ENCODE data around the gene CCNF. TPM values are rescaled to one million over a fixed set of nuclear protein-coding genes. Genes with fewer than 3 reads are reported as not detected.

The CCNF gene
- total and polyA plus RNA-seq, 5 donors from 2014 or later, result 3.3 to 6.9 (median 6.6) TPM

GRCh38 chr16:2494616-2495015 is 65.4 kb downstream of the CCNF start:
- Mint-ChIP-seq H3K9me3 (no peaks in the 10 kb centered on the region), H3K4me1 (peaks cover 0 to 2% (median 0%) of the 10 kb centered on the region in 4 donors), H3K27ac (no peak overlapping the region), H3K27me3 (no peaks in the 10 kb centered on the region), H3K4me3 (no peak overlapping the region), H3K36me3 (no peaks in the 10 kb centered on the region)
- DNase-seq, result no peak
- Histone ChIP-seq H3K9me3 (ENCODE audit: control insufficient read depth in 2 of 2, low read length in 2 of 2) (no peaks in the 10 kb centered on the region), H3K4me3 (ENCODE audit: low read depth, low read length) (no peak overlapping the region), H3K27me3 (ENCODE audit: control insufficient read depth, insufficient read depth, low read length) (no peaks in the 10 kb centered on the region), H3K36me3 (ENCODE audit: control insufficient read depth, insufficient read depth, low read length) (peaks cover 3% of the 10 kb centered on the region), H3K4me1 (ENCODE audit: control insufficient read depth, insufficient read depth, low read length, poor library complexity, severe bottlenecking) (no peaks in the 10 kb centered on the region), H3K27ac (ENCODE audit: insufficient read depth, low read length, poor library complexity, severe bottlenecking) (no peak overlapping the region)
- ATAC-seq (ENCODE audit: low read depth in 2 of 2), result no peak

DNA sequence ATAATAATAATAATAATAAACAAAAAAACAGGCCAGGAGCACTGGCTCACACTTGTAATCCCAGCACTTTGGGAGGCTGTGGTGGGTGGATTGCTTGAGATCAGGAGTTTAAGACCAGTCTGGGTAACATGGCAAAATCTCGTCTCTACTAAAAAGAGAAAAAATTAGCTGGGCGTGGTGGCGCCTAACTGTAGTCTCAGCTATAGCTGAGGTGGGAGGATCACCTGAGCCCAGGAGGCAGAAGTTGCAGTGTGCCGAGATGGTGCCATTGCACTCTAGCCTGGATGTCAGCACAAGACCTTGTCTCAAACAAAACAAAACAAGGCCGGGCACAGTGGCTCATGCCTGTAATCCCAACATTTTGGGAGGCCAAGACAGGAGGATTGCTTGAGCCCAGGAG is 65.8 kb downstream of the CCNF start:
- no peaks in the 10 kb centered on the region for H3K27me3 ChIP-seq (ENCODE audit: control insufficient read depth, insufficient read depth, low read length)
- H3K9me3 ChIP-seq (ENCODE audit: control insufficient read depth in 2 of 2, low read length in 2 of 2), result no peaks in the 10 kb centered on the region
- H3K27me3 Mint-ChIP-seq, result no peaks in the 10 kb centered on the region
- H3K27ac ChIP-seq (ENCODE audit: insufficient read depth, low read length, poor library complexity, severe bottlenecking), result no peak overlapping the region
- H3K36me3 ChIP-seq (ENCODE audit: control insufficient read depth, insufficient read depth, low read length), result peaks cover 3% of the 10 kb centered on the region
- H3K9me3 Mint-ChIP-seq, result no peaks in the 10 kb centered on the region
- ATAC-seq (ENCODE audit: low read depth in 2 of 2) (no peak), DNase-seq (no peak)
- H3K4me1 ChIP-seq (ENCODE audit: control insufficient read depth, insufficient read depth, low read length, poor library complexity, severe bottlenecking), result no peaks in the 10 kb centered on the region
- H3K36me3 Mint-ChIP-seq, result no peaks in the 10 kb centered on the region
- H3K4me3 ChIP-seq (ENCODE audit: low read depth, low read length), result no peak overlapping the region
- H3K4me1 Mint-ChIP-seq, result peaks cover 0 to 2% (median 0%) of the 10 kb centered on the region in 4 donors
- no peak overlapping the region for H3K27ac Mint-ChIP-seq
- no peak overlapping the region for H3K4me3 Mint-ChIP-seq

DNA sequence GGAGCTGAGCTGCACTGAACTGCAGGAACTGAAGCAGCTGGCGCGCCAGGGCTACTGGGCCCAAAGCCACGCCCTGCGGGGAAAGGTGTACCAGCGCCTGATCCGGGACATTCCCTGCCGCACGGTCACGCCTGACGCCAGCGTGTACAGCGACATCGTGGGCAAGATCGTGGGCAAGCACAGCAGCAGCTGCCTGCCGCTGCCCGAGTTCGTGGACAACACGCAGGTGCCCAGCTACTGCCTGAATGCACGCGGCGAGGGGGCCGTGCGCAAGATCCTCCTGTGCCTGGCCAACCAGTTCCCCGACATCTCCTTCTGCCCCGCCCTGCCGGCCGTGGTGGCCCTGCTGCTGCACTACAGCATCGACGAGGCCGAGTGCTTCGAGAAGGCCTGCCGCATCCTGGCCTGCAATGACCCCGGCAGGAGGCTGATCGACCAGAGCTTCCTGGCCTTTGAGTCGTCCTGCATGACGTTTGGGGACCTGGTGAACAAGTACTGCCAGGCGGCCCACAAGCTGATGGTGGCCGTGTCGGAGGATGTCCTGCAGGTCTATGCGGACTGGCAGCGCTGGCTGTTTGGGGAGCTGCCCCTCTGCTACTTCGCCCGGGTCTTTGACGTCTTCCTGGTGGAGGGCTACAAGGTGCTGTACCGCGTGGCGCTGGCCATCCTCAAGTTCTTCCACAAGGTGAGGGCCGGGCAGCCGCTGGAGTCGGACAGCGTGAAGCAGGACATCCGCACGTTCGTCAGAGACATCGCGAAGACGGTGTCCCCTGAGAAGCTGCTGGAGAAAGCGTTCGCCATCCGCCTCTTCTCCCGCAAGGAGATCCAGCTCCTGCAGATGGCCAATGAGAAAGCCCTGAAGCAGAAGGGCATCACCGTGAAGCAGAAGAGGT is 67.2 kb downstream of the CCNF start:
- no peak overlapping the region for H3K4me3 ChIP-seq (ENCODE audit: low read depth, low read length)
- ATAC-seq (ENCODE audit: low read depth in 2 of 2) (no peak), DNase-seq (no peak)
- Mint-ChIP-seq H3K4me3 (no peak overlapping the region), H3K27ac (no peak overlapping the region), H3K27me3 (no peaks in the 10 kb centered on the region), H3K9me3 (peaks cover 0 to 2% (median 0%) of the 10 kb centered on the region in 7 donors), H3K36me3 (no peaks in the 10 kb centered on the region), H3K4me1 (peaks cover 0 to 2% (median 1%) of the 10 kb centered on the region in 4 donors)
- no peaks in the 10 kb centered on the region for H3K27me3 ChIP-seq (ENCODE audit: control insufficient read depth, insufficient read depth, low read length)
- H3K36me3 ChIP-seq (ENCODE audit: control insufficient read depth, insufficient read depth, low read length), result peaks cover 3% of the 10 kb centered on the region
- H3K27ac ChIP-seq (ENCODE audit: insufficient read depth, low read length, poor library complexity, severe bottlenecking), result no peak overlapping the region
- H3K4me1 ChIP-seq (ENCODE audit: control insufficient read depth, insufficient read depth, low read length, poor library complexity, severe bottlenecking), result peaks cover 5% of the 10 kb centered on the region
- no peaks in the 10 kb centered on the region for H3K9me3 ChIP-seq (ENCODE audit: control insufficient read depth in 2 of 2, low read length in 2 of 2)

GRCh38 chr16:2497116-2497630 is 67.9 kb downstream of the CCNF start:
- H3K4me3 Mint-ChIP-seq, result no peak overlapping the region
- H3K4me1 Mint-ChIP-seq, result peaks cover 0 to 2% (median 1%) of the 10 kb centered on the region in 4 donors
- no peaks in the 10 kb centered on the region for H3K27me3 Mint-ChIP-seq
- DNase-seq, result no peak
- no peaks in the 10 kb centered on the region for H3K36me3 Mint-ChIP-seq
- H3K27ac ChIP-seq (ENCODE audit: insufficient read depth, low read length, poor library complexity, severe bottlenecking), result no peak overlapping the region
- H3K27ac Mint-ChIP-seq, result no peak overlapping the region
- H3K4me1 ChIP-seq (ENCODE audit: control insufficient read depth, insufficient read depth, low read length, poor library complexity, severe bottlenecking), result peaks cover 5% of the 10 kb centered on the region
- H3K27me3 ChIP-seq (ENCODE audit: control insufficient read depth, insufficient read depth, low read length), result no peaks in the 10 kb centered on the region
- ATAC-seq (ENCODE audit: low read depth in 2 of 2), result no peak
- no peak overlapping the region for H3K4me3 ChIP-seq (ENCODE audit: low read depth, low read length)
- peaks cover 0 to 2% (median 0%) of the 10 kb centered on the region in 7 donors for H3K9me3 Mint-ChIP-seq
- no peaks in the 10 kb centered on the region for H3K9me3 ChIP-seq (ENCODE audit: control insufficient read depth in 2 of 2, low read length in 2 of 2)
- H3K36me3 ChIP-seq (ENCODE audit: control insufficient read depth, insufficient read depth, low read length), result peaks cover 3% of the 10 kb centered on the region

DNA sequence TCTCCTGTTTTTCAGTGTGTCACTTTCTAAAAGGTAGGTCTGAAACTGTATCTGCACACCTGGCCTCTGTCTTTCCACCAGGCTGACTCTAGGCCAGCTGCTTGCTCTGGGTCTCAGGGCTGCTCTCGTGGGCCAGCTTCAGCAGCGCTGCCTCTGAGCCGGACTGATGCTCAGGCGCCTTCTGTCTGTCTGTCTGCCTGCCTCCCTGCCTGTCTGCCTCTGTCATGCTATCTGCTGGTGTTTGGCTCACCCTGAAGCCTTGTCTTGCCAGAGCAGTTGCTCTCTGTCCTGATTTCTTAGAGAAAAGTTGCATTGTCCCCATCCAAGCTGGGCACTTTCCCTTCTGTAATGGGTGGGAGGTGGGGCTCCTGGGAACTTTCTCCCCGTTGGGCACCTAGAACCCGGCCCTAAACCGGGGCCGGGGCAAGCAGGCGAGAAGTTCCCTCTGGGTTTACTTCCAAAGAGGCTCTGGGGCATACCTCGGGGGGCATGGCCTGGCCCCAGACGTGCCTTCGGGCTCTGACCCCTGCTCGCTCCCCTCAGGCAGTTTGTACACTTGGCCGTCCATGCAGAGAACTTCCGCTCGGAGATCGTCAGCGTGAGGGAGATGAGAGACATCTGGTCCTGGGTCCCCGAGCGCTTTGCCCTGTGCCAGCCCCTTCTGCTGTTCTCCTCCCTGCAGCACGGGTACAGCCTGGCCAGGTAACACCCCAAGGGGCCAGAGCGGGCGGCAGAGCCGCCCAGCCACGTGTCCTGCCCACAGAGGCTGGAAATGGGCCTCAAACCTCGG is 68.6 kb downstream of the CCNF start:
- Histone ChIP-seq H3K36me3 (ENCODE audit: control insufficient read depth, insufficient read depth, low read length) (peaks cover 3% of the 10 kb centered on the region), H3K4me3 (ENCODE audit: low read depth, low read length) (no peak overlapping the region), H3K27me3 (ENCODE audit: control insufficient read depth, insufficient read depth, low read length) (no peaks in the 10 kb centered on the region), H3K4me1 (ENCODE audit: control insufficient read depth, insufficient read depth, low read length, poor library complexity, severe bottlenecking) (peaks cover 5% of the 10 kb centered on the region), H3K27ac (ENCODE audit: insufficient read depth, low read length, poor library complexity, severe bottlenecking) (no peak overlapping the region), H3K9me3 (ENCODE audit: control insufficient read depth in 2 of 2, low read length in 2 of 2) (no peaks in the 10 kb centered on the region)
- H3K27ac Mint-ChIP-seq, result no peak overlapping the region
- H3K27me3 Mint-ChIP-seq, result no peaks in the 10 kb centered on the region
- ATAC-seq (ENCODE audit: low read depth in 2 of 2) (no peak), DNase-seq (no peak)
- no peaks in the 10 kb centered on the region for H3K36me3 Mint-ChIP-seq
- H3K4me1 Mint-ChIP-seq, result peaks cover 0 to 2% (median 1%) of the 10 kb centered on the region in 4 donors
- H3K9me3 Mint-ChIP-seq, result peaks cover 0 to 2% (median 0%) of the 10 kb centered on the region in 7 donors
- no peak overlapping the region for H3K4me3 Mint-ChIP-seq

- Mint-ChIP-seq H3K9me3 (peaks cover 0 to 2% (median 0%) of the 10 kb centered on the region in 7 donors), H3K4me3 (no peak overlapping the region), H3K27ac (peak overlapping the region in 1 of 3 donors; percentile 38), H3K36me3 (no peaks in the 10 kb centered on the region), H3K4me1 (peaks cover 0 to 2% (median 1%) of the 10 kb centered on the region in 4 donors), H3K27me3 (no peaks in the 10 kb centered on the region)
- no peak for DNase-seq
- Histone ChIP-seq H3K4me3 (ENCODE audit: low read depth, low read length) (no peak overlapping the region), H3K36me3 (ENCODE audit: control insufficient read depth, insufficient read depth, low read length) (peaks cover 3% of the 10 kb centered on the region), H3K4me1 (ENCODE audit: control insufficient read depth, insufficient read depth, low read length, poor library complexity, severe bottlenecking) (peaks cover 5% of the 10 kb centered on the region), H3K27me3 (ENCODE audit: control insufficient read depth, insufficient read depth, low read length) (no peaks in the 10 kb centered on the region), H3K27ac (ENCODE audit: insufficient read depth, low read length, poor library complexity, severe bottlenecking) (no peak overlapping the region), H3K9me3 (ENCODE audit: control insufficient read depth in 2 of 2, low read length in 2 of 2) (no peaks in the 10 kb centered on the region)
- no peak for ATAC-seq (ENCODE audit: low read depth in 2 of 2)
Measured at GRCh38 chr16:2498531-2499253, 69.4 kb downstream of the CCNF start.

DNA sequence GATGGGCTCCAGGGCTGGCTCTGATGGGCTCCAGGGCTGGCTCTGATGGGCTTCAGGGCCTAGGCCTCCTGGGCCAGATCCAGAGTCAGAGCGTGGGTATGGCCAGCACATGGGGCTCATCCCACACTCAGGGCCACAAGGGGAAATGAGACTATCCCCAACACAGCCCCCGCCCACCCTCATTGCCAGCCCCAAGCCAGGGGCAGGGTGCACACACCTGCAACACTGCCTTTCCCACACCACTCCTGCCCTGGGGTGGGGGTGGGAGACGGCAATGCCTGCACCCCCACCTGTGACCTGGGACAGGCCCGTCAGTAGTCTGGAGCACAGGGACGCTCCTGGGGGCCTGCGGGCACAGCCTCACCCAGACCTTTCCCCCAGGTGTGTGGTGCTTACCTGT is 70.2 kb downstream of the CCNF start:
- H3K27ac ChIP-seq (ENCODE audit: insufficient read depth, low read length, poor library complexity, severe bottlenecking), result no peak overlapping the region
- no peaks in the 10 kb centered on the region for H3K9me3 ChIP-seq (ENCODE audit: control insufficient read depth in 2 of 2, low read length in 2 of 2)
- Mint-ChIP-seq H3K4me1 (peaks cover 0 to 2% (median 1%) of the 10 kb centered on the region in 4 donors), H3K27me3 (no peaks in the 10 kb centered on the region), H3K4me3 (no peak overlapping the region), H3K27ac (no peak overlapping the region), H3K9me3 (peaks cover 0 to 2% (median 0%) of the 10 kb centered on the region in 7 donors), H3K36me3 (no peaks in the 10 kb centered on the region)
- no peak overlapping the region for H3K4me3 ChIP-seq (ENCODE audit: low read depth, low read length)
- no peaks in the 10 kb centered on the region for H3K27me3 ChIP-seq (ENCODE audit: control insufficient read depth, insufficient read depth, low read length)
- no peak for DNase-seq
- H3K4me1 ChIP-seq (ENCODE audit: control insufficient read depth, insufficient read depth, low read length, poor library complexity, severe bottlenecking), result peaks cover 5% of the 10 kb centered on the region
- peaks cover 3% of the 10 kb centered on the region for H3K36me3 ChIP-seq (ENCODE audit: control insufficient read depth, insufficient read depth, low read length)
- ATAC-seq (ENCODE audit: low read depth in 2 of 2), result no peak

Data from CD4-positive, CD25-positive, alpha-beta regulatory T cell (primary cell).